ENCODE results near the gene ERGIC1.
A peak's percentile ranks its signal among the peaks of the same experiment; 100 is the strongest.
"Not testable (repeated sequence)": the region's sequence is repeated elsewhere in the genome, so short reads cannot be mapped to it uniquely, and the experiment has no call there.

Gene ERGIC1

GRCh38 chr5:172830876-172831662 lies 3.0 kb upstream of the ERGIC1 start:
- DNase-seq = no peak

DNA sequence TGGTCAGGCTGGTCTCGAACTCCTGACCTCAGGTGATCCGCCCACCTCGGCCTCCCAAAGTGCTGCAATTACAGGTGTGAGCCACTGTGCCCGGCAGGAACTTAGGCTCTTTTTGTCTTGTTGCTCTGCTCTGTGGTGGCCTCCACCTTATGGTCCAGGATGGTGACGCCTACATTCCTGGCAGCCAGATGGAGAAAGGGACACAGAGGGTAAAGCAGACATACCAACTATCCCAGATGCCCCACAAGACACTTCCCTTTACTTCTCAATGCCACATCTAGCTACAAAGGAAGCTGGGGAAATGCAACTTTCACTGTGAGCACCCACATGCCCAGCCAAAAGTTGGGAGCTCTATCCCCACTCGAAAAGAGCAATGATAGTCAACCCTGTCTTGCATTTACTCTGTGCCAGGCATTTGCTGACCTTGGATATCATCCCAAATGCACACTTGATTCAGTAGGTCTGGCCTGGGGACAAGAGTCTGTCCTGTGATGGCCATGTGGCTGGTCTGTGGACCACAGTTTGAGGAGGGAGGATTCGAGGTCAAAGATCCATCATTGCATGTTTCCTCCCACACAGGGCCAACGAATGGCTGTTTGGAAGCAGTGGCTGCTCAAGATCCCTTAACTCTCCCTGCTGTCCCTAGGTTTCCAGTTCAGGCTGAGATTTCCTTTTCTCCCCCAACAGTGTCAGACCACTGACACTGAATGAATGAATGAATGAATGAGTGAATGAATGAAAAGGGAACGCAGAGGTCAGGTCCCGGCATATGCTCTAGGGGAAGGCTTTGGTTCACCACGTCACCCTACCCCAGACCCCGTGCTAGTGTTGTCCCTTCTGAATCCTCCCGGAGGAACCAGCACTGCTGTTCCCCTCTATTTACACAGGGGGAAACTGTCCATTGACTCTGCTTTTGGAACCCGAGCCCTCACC lies 1.4 kb upstream of the ERGIC1 start:
- no peak for DNase-seq

DNA sequence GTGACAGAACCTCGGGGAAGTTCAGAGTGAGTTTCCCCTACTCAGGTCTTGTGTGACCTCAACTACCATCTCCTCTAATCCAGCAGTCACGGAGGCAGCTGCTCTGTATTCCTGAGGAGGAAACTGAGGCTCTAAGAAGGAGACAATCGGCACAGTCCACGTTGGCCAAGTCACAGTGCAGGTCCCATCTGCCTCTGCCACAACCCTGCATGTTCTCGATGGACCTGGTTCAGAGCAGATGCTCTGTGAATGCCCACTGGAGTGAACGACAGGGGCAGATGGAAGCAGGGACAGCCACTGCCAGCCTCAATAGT lies 722 bp upstream of the ERGIC1 start:
- DNase-seq = no peak

DNA sequence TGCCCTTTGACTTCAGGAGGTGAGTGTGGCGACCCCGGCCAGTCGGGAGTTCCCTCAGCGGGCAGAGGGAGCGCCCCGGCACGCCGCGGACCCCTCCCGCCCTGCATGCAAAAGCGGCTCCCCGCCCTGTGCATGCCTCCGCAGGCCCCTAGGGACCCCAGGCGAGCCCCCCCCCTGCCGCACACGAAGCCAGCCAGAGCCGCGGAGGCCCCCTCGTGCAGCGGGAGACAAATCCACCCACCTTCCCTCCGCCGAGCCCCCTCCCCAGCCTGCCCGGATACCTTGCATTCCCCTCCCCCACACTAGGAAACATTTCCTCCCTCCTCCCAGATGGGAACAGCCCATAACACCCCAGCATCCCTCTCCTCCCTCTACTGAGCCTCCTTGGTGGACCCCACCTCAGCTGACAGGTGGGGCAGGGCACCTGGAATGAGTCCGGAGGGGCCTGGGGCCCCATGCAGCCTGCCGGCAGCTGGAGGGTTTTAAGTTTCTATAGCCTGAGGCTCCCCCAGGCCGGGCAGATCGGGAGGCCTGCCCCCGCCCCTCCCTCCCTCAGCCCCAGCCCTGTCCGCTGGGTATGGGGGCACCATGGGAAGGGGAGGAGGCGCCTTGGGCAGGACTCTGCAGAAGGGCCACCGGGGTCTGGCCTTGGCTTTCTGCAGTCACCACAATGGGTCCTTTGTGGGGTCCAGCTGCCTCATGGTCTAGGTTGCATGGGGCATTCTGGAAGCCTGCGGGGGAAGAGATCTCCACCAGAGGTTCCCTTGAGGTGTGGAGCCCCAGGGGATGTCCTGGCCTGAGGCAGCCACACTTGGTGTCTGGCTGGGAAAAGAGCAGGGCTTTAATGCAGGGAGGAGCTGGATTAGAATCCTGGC lies 601 bp downstream of the ERGIC1 start:
- no peak for DNase-seq

- peak; percentile 22 for DNase-seq
Measured at GRCh38 chr5:172835290-172835993, 1.4 kb downstream of the ERGIC1 start.

- no peak for DNase-seq
Measured at GRCh38 chr5:172835994-172836356, 1.9 kb downstream of the ERGIC1 start.

DNA sequence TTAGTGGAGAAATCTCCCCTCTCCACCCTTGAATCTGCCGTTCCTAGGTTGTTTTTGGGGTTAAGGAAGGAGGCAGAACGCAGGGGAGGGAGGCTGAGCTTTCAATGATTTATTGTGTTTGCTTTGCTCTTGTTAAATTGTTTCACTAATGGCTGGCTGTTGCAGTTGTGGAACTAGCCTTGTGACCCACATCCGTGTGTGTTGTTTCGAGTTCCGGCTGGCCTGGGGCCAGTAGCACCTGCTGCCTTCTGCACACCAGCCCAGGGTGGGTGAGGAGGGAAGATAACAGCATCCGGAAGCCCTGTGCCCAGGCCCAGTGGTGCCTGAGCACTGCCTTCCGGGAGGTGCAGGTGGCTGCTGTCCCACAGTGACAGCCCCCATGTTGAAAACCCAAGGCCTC lies 3.6 kb downstream of the ERGIC1 start:
- DNase-seq = peak; percentile 61

GRCh38 chr5:172838151-172838875 lies 4.3 kb downstream of the ERGIC1 start:
- DNase-seq = no peak

DNA sequence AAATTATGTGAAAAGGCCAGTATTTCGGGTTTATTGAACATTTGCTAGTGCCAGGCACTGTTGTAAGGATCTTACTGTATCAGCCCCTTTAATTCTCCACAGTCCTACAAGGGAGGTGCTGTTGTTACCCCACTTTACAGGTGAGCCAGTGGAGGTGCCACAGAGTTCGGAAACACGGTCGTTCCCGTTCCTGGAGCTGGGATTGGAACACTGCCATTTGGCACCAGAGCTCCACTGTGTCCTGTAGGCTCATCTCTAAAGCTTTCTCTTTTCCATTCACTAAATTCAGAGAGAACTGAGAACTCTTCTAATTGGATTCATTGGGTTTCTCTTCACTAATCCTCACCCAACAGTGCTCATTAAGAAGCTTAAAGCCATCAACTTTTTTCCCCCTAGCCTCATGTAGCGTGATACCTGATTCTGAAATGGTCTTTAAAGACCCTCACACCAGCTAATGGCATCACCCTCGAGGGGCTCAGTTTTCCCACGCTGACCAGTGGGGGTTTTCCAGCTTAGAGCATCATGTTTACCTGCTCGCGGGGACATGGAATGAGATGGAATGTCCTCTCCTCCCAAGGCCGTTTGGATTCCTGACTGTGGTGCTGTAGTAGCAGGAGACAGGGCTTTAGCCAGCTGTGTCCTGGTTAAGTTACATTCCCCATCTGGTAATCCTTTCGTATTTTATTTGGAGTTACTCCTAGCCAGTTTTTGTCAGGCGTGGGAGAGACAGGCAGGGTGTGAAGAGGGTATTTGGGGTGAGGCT lies 5.8 kb downstream of the ERGIC1 start:
- DNase-seq = no peak

DNA sequence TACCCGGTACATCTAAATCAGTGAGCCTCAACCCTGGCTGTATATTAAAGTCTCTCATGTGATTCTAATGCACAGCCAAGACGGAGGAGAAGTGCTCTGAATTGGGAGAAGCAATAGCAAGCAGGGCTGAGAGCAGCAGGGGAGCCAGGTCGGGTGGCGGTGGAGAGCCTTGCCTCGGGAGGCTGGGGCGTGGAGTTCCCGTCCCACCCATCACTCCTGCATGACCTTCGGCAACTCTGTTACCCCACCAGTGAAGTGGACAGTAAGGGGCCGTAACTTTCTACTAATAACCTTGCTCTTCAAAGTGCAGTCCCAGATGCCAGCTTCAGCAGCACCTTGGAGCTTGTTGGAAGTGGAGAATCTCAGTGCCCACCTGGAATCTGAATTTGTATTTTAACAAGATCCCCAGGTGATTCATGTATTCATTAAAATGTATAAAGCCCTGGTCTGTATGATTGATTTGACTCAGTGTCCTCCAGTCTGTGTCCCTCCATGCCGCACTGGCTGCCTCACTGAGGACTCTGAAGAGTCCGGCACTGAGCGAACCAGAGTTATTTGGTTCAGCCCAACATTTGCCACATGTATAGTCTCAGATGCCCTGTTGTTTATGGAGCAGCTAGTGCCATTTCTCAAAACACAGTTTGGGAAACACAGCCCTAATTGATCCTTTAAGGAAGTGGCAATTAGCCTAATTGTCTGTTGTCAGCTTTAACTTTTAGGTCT lies 6.5 kb downstream of the ERGIC1 start:
- DNase-seq = no peak

DNA sequence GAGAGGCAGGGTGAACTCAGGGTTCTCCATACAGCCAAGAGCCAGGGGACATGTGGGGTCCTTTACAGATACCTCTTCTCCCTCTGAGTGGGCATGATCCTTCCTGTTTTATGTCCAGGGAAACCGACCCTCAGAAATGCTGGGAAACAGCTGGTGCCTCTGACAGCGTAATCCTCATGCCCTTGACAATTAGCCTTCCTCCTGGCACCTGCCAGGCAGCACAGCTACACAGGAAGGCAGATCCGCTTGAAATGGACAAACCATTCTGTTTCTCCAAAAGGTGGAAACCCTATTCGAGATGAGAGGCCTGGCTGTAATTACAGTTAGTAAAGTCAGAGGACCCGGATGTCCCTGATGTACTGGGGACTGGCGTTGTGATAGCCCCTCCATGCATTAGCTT lies 7.2 kb downstream of the ERGIC1 start:
- no peak for DNase-seq

DNA sequence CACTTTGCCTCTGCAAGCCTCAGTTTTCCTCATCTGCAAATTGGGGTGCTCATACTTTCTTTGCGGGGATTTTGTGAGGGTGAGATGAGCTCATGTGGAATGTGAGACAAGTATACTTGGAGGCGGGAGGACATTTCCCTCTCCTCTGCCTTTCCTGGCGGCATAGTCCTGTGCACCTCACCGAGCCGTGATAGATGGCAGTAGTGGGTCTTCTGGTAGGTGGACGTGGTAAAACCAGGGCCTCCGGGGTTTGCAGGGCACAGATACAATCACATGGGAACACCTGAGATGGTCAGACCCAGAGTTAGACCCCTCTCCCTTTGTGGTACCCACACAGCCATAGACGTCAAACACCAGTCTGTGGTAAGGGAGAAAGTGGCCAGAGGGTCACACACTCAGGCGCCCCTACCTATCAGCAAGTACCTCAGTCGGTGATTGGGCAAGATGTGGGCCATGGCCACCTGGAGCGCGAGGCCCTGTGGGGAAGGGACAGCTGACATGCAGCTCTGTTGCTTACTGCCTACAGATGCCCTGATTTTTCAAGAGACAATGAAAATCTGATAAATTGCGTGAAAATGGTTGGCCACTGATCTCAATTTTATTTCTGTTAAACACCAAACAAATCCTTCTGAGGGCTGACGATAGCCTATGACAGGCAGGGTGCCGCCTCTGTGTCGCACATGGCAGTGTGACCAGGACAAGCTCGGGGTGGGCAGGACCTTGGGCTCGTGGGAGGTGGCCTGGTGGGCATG lies 9.9 kb downstream of the ERGIC1 start:
- DNase-seq = no peak

- no peak for DNase-seq
Measured at GRCh38 chr5:172844577-172844838, 10.5 kb downstream of the ERGIC1 start.

- no peak for DNase-seq
Measured at GRCh38 chr5:172845154-172845553, 11.1 kb downstream of the ERGIC1 start.

GRCh38 chr5:172845576-172845975 lies 11.5 kb downstream of the ERGIC1 start:
- no peak for DNase-seq

- no peak for DNase-seq
Measured at GRCh38 chr5:172846249-172846648, 12.2 kb downstream of the ERGIC1 start.

- no peak for DNase-seq
Measured at GRCh38 chr5:172846677-172847076, 12.6 kb downstream of the ERGIC1 start.

- DNase-seq = not testable (repeated sequence)
Measured at GRCh38 chr5:172847584-172847983, 13.5 kb downstream of the ERGIC1 start.

- DNase-seq = no peak
Measured at GRCh38 chr5:172848419-172848818, 14.4 kb downstream of the ERGIC1 start.

All from CD4-positive, alpha-beta T cell treated with Interleukin-21 for 1 hour (primary cell).